Measurements from ENCODE around the gene PRKCE.
"Not testable (repeated sequence)": the region's sequence is repeated elsewhere in the genome, so short reads cannot be mapped to it uniquely, and the experiment has no call there.

Gene PRKCE

GRCh38 chr2:45705233-45705632 lies 53.8 kb downstream of the PRKCE start:
- no peak for DNase-seq

- no peak for DNase-seq
Measured at GRCh38 chr2:45706033-45706432, 54.6 kb downstream of the PRKCE start.

GRCh38 chr2:45707006-45707405 lies 55.5 kb downstream of the PRKCE start:
- DNase-seq, result no peak

- DNase-seq, result no peak
Measured at GRCh38 chr2:45707661-45708060, 56.2 kb downstream of the PRKCE start.

- DNase-seq, result no peak
Measured at GRCh38 chr2:45708501-45708900, 57.0 kb downstream of the PRKCE start.

GRCh38 chr2:45709137-45709536 lies 57.7 kb downstream of the PRKCE start:
- DNase-seq, result no peak

- no peak for DNase-seq
Measured at GRCh38 chr2:45710468-45710867, 59.0 kb downstream of the PRKCE start.

GRCh38 chr2:45711224-45711623 lies 59.7 kb downstream of the PRKCE start:
- DNase-seq, result no peak

GRCh38 chr2:45712570-45712969 lies 61.1 kb downstream of the PRKCE start:
- DNase-seq, result no peak

- no peak for DNase-seq
Measured at GRCh38 chr2:45713136-45713535, 61.7 kb downstream of the PRKCE start.

- no peak for DNase-seq
Measured at GRCh38 chr2:45713591-45713990, 62.1 kb downstream of the PRKCE start.

- DNase-seq, result no peak
Measured at GRCh38 chr2:45714679-45715078, 63.2 kb downstream of the PRKCE start.

- DNase-seq, result no peak
Measured at GRCh38 chr2:45715601-45716379, 64.3 kb downstream of the PRKCE start.

- not testable (repeated sequence) for DNase-seq
Measured at GRCh38 chr2:45716432-45716831, 65.0 kb downstream of the PRKCE start.

GRCh38 chr2:45716915-45717314 lies 65.4 kb downstream of the PRKCE start:
- no peak for DNase-seq

GRCh38 chr2:45720210-45720609 lies 68.7 kb downstream of the PRKCE start:
- DNase-seq, result no peak

GRCh38 chr2:45721150-45721549 lies 69.7 kb downstream of the PRKCE start:
- no peak for DNase-seq

GRCh38 chr2:45722477-45722876 lies 71.0 kb downstream of the PRKCE start:
- DNase-seq, result no peak

GRCh38 chr2:45723857-45724256 lies 72.4 kb downstream of the PRKCE start:
- no peak for DNase-seq

GRCh38 chr2:45724335-45724734 lies 72.9 kb downstream of the PRKCE start:
- DNase-seq, result no peak

- no peak for DNase-seq
Measured at GRCh38 chr2:45725731-45726130, 74.3 kb downstream of the PRKCE start.

- DNase-seq, result no peak
Measured at GRCh38 chr2:45726188-45726587, 74.7 kb downstream of the PRKCE start.

- no peak for DNase-seq
Measured at GRCh38 chr2:45728458-45728942, 77.0 kb downstream of the PRKCE start.

- DNase-seq, result no peak
Measured at GRCh38 chr2:45729753-45730512, 78.5 kb downstream of the PRKCE start.
